H9 (cell line): Measurements from ENCODE around the gene PDCD7. TPM values are rescaled to one million over a fixed set of nuclear protein-coding genes. Genes with fewer than 3 reads are reported as not detected.

Experiments
- DNase-seq: peaks from one replicate; pipeline ENCODE4 v3.0.0-alpha.2; 2017
- H2AFZ ChIP-seq: one replicate; pipeline ENCODE4 v1.6.1; 2013; ENCODE audit warnings: mild to moderate bottlenecking, low read length, control low read depth, moderate library complexity
- H2AK5ac ChIP-seq: 2 replicates; pipeline ENCODE4 v1.6.1; 2013; ENCODE audit warnings: low read length, control low read depth, mixed read lengths; ENCODE audit not compliant: insufficient read length
- H2BK120ac ChIP-seq: one replicate; pipeline ENCODE4 v1.6.1; 2013; ENCODE audit warnings: low read depth, mild to moderate bottlenecking, low read length, control low read depth, inconsistent platforms; ENCODE audit not compliant: poor library complexity, severe bottlenecking
- H2BK12ac ChIP-seq: 2 replicates; pipeline ENCODE4 v1.6.1; 2013; ENCODE audit warnings: low read length, control low read depth, mixed read lengths, low read depth; ENCODE audit not compliant: insufficient read length
- H2BK15ac ChIP-seq: 2 replicates; pipeline ENCODE4 v1.6.1; 2013; ENCODE audit warnings: low read depth, low read length, control low read depth
- H2BK20ac ChIP-seq: one replicate; pipeline ENCODE4 v1.6.1; 2013; ENCODE audit warnings: low read depth, mild to moderate bottlenecking, low read length, control low read depth, inconsistent platforms; ENCODE audit not compliant: poor library complexity, severe bottlenecking
- H2BK5ac ChIP-seq: 2 replicates; pipeline ENCODE4 v1.6.1; 2013; ENCODE audit warnings: low read length, control low read depth, mixed read lengths; ENCODE audit not compliant: insufficient read length
- H3K14ac ChIP-seq: 2 replicates; pipeline ENCODE4 v1.6.1; 2013; ENCODE audit warnings: low read length, control low read depth; ENCODE audit not compliant: insufficient read depth
- H3K18ac ChIP-seq: 2 replicates; pipeline ENCODE4 v1.6.1; 2013; ENCODE audit warnings: low read depth, mild to moderate bottlenecking, mixed read lengths, low read length, control low read depth; ENCODE audit not compliant: insufficient read length
- H3K23ac ChIP-seq: 2 replicates; pipeline ENCODE4 v1.6.1; 2013; ENCODE audit warnings: low read length, control low read depth, mixed read lengths, low read depth; ENCODE audit not compliant: insufficient read length
- H3K23me2 ChIP-seq: 2 replicates; pipeline ENCODE4 v1.6.1; 2013; ENCODE audit warnings: low read depth, mild to moderate bottlenecking, mixed read lengths, low read length, control low read depth; ENCODE audit not compliant: insufficient read length, poor library complexity, severe bottlenecking
- H3K27ac ChIP-seq: 2 replicates; pipeline ENCODE4 v1.5.1; 2013; ENCODE audit warnings: low read length, control low read depth, mixed read lengths, low read depth; ENCODE audit not compliant: insufficient read length
- H3K27me3 ChIP-seq: 2 replicates; pipeline ENCODE4 v1.6.1; 2013; ENCODE audit warnings: low read length, control low read depth, inconsistent platforms; ENCODE audit not compliant: insufficient read depth
- H3K4ac ChIP-seq: 2 replicates; pipeline ENCODE4 v1.6.1; 2013; ENCODE audit warnings: low read depth, mild to moderate bottlenecking, control low read depth, inconsistent platforms, low read length, moderate library complexity
- H3K4me1 ChIP-seq: 2 replicates; pipeline ENCODE4 v1.6.1; 2013; ENCODE audit warnings: low read length, control low read depth, inconsistent platforms; ENCODE audit not compliant: insufficient read depth
- H3K4me2 ChIP-seq: 2 replicates; pipeline ENCODE4 v1.6.1; 2013; ENCODE audit warnings: low read length, control low read depth, mixed read lengths; ENCODE audit not compliant: insufficient read length, insufficient read depth
- H3K56ac ChIP-seq: 2 replicates; pipeline ENCODE4 v1.6.1; 2013; ENCODE audit warnings: low read depth, mild to moderate bottlenecking, mixed read lengths, low read length, control low read depth; ENCODE audit not compliant: insufficient read length
- H3K79me1 ChIP-seq: 2 replicates; pipeline ENCODE4 v1.6.1; 2013; ENCODE audit warnings: low read depth, mild to moderate bottlenecking, moderate library complexity, low read length, control low read depth, inconsistent platforms; ENCODE audit not compliant: insufficient read depth, poor library complexity, severe bottlenecking
- H3K79me2 ChIP-seq: 2 replicates; pipeline ENCODE4 v1.6.1; 2013; ENCODE audit warnings: low read length, control low read depth, inconsistent platforms; ENCODE audit not compliant: insufficient read depth
- H3K9ac ChIP-seq: 2 replicates; pipeline ENCODE4 v1.6.1; 2013; ENCODE audit warnings: low read length, control low read depth, mixed read lengths; ENCODE audit not compliant: insufficient read length; ENCODE audit errors: extremely low read depth
- H3K9me3 ChIP-seq: one replicate; pipeline ENCODE4 v1.6.1; 2013; ENCODE audit warnings: low read depth, low read length, inconsistent platforms; ENCODE audit not compliant: control insufficient read depth
- H3T11ph ChIP-seq: one replicate; pipeline ENCODE4 v1.6.1; 2013; ENCODE audit warnings: mild to moderate bottlenecking, low read length, control low read depth, inconsistent platforms
- H4K20me1 ChIP-seq: one replicate; pipeline ENCODE4 v1.6.1; 2013; ENCODE audit not compliant: control insufficient read depth, insufficient read length, insufficient read depth
- H4K5ac ChIP-seq: 2 replicates; pipeline ENCODE4 v1.6.1; 2013; ENCODE audit warnings: low read depth, mild to moderate bottlenecking, mixed read lengths, low read length, control low read depth; ENCODE audit not compliant: insufficient read length
- H4K8ac ChIP-seq: replicated peaks from 2 replicates; pipeline ENCODE4 v1.6.1; 2013; ENCODE audit warnings: low read length, control low read depth, mixed read lengths, low read depth; ENCODE audit not compliant: insufficient read length
- H4K91ac ChIP-seq: 2 replicates; pipeline ENCODE4 v1.6.1; 2013; ENCODE audit warnings: low read depth, mild to moderate bottlenecking, moderate library complexity, mixed read lengths, low read length, control low read depth; ENCODE audit not compliant: insufficient read length
- H3K27ac Mint-ChIP-seq, 3 experiments: 2 replicates in 2 of 3; 3 replicates in 1 of 3; pipeline ENCODE4 v1.8.0; 2020 to 2021; ENCODE audit warnings: mixed read lengths in 3 of 3, mild to moderate bottlenecking in 1 of 3, moderate library complexity in 1 of 3
- H3K27me3 Mint-ChIP-seq: 2 replicates; pipeline ENCODE4 v1.8.0; 2021; ENCODE audit warnings: low read depth, mild to moderate bottlenecking, moderate library complexity, mixed read lengths
- H3K36me3 Mint-ChIP-seq, 3 experiments: 2 replicates in 2 of 3; 3 replicates in 1 of 3; pipeline ENCODE4 v1.8.0; 2020 to 2021; ENCODE audit warnings: low read depth in 3 of 3, mixed read lengths in 3 of 3; ENCODE audit not compliant: insufficient read depth in 1 of 3
- H3K4me1 Mint-ChIP-seq, 2 experiments: 2 replicates each; pipeline ENCODE4 v1.8.0; 2020; ENCODE audit warnings: mixed read lengths in 2 of 2
- H3K4me3 Mint-ChIP-seq, 2 experiments: 2 replicates in 1 of 2; 3 replicates in 1 of 2; pipeline ENCODE4 v1.8.0; 2020 to 2021; ENCODE audit warnings: mild to moderate bottlenecking in 2 of 2, mixed read lengths in 2 of 2, moderate library complexity in 1 of 2
- H3K9me3 Mint-ChIP-seq, 2 experiments: 2 replicates in 1 of 2; 3 replicates in 1 of 2; pipeline ENCODE4 v1.8.0; 2020; ENCODE audit warnings: mild to moderate bottlenecking in 2 of 2, mixed read lengths in 2 of 2, moderate library complexity in 1 of 2
- CTCF ChIP-seq: fragments of 200-600 bp; sonication (generic); conservative IDR thresholded peaks from 3 replicates; pipeline ENCODE4 v1.8.0; 2021; ENCODE audit warnings: antibody characterized with exemption, mild to moderate bottlenecking
- WGBS: extraction: QIAGEN DNeasy Blood & Tissue Kit; methylation state at CpG from one replicate; pipeline ENCODE4 v1.1.7; 2013; ENCODE audit warnings: missing lambda C conversion rate, low lambda C conversion rate, mixed read lengths; ENCODE audit not compliant: insufficient read length; ENCODE audit errors: extremely low coverage; 5-methylcytosine and 5-hydroxymethylcytosine counted together
- total RNA-seq: library from RNA; stranded (reverse); gene quantifications from 2 replicates; pipeline ENCODE4 v1.2.1, GENCODE V29; 2021

The PDCD7 gene
- total RNA-seq, 1 experiment from 2014 or later: 35.2 TPM

- H3K79me2 ChIP-seq: no peaks in the 10 kb centered on the region
- H3K23me2 ChIP-seq: no peaks in the 10 kb centered on the region
- Mint-ChIP-seq H3K27me3 (no peaks in the 10 kb centered on the region), H3K36me3 (peaks cover 13 to 37% (median 36%) of the 10 kb centered on the region in 3 experiments), H3K4me3 (0 out of 5 replicates have a peak overlapping the region, but pooled peaks of 1 of the 2 experiments have one; percentile 4), H3K9me3 (peaks cover 7% of the 10 kb centered on the region in 2 experiments), H3K4me1 (peaks cover 10 to 23% of the 10 kb centered on the region in 2 experiments), H3K27ac (no peak overlapping the region)
- H3K14ac ChIP-seq: no peak overlapping the region
- H3K79me1 ChIP-seq: no peaks in the 10 kb centered on the region
- no peak overlapping the region for H2BK12ac ChIP-seq
- H4K20me1 ChIP-seq: no peaks in the 10 kb centered on the region
- H4K5ac ChIP-seq: no peak overlapping the region
- H4K91ac ChIP-seq: no peak overlapping the region
- no peak overlapping the region for H4K8ac ChIP-seq
- no peak overlapping the region for H2BK5ac ChIP-seq
- no peak overlapping the region for H2BK120ac ChIP-seq
- TF ChIP-seq CTCF: no peak
- no peak overlapping the region for H3K4ac ChIP-seq
- H3K56ac ChIP-seq: no peak overlapping the region
- no peak overlapping the region for H2BK15ac ChIP-seq
- H2AK5ac ChIP-seq: no peak overlapping the region
- no peaks in the 10 kb centered on the region for H3K27me3 ChIP-seq
- DNase-seq: peak; percentile 37
- no peak overlapping the region for H3K18ac ChIP-seq
- no peak overlapping the region for H3K4me2 ChIP-seq
- no peak overlapping the region for H3K23ac ChIP-seq
- no CpG with 5 or more reads among the region's 5 CpGs for WGBS
- no peak overlapping the region for H2AFZ ChIP-seq
- H3K4me1 ChIP-seq: no peaks in the 10 kb centered on the region; the same call in 1 of the 2 replicates
- no peak overlapping the region for H2BK20ac ChIP-seq
- no peaks in the 10 kb centered on the region for H3K9me3 ChIP-seq
- H3K27ac ChIP-seq: no peak overlapping the region
- H3T11ph ChIP-seq: no peak overlapping the region
- H3K9ac ChIP-seq: no peak overlapping the region
Observed at GRCh38 chr15:65130941-65131340, 2.7 kb downstream of the PDCD7 start.
